NCI-H2107 (cell line): ENCODE data around the gene SLC2A6.

ENCODE experiments used
- DNase-seq: peaks from one replicate; lab custom pipeline; 2025; lab: John Stamatoyannopoulos, UW

The SLC2A6 gene

DNA sequence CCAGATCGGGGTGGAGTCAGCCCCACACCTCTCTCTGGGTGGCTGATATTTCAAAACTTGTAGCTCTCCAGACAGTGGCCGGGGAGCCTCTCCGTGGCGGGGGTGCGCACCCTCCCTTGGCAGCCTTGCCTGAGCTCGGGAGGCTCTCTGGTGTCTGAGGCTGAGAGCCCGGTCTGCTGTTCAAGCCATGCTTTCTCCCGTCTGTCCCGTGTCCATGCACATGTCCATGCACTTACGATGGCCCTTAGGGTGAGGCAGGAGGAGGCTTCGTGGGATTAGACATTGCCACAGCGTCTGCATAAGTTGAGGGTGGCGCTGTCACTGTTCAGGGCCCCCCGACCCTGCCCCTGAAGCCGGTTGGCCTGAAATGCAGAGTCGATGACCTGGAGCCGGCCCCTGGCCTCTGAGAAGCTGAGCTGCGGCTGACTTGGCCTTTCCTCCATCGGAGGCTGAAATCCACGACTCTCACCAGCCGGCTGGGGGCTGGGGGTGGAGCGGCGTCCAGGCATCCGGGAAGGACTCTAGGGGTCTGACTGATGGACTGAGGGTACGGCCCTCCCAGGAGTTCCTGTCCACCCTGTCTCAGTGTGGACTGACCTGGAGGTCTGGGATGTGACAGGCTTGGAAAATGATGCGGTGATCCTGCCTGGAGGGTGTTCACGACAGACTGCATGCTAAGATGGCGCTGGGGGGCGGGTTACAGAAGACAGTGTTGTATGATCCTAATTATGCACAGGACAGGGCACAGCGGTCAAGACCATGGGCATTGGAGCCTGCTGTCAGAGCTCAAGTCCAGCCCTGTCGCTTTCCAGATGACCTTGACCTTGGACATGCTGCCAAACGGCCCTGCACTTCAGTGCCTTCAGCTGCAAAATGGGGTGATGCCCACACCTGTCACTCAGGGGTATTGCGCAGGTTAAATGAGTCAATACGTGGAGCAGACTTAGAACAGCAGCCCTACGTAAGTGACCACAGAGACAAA is 18.3 kb upstream of the SLC2A6 start:
- no peak for DNase-seq

DNA sequence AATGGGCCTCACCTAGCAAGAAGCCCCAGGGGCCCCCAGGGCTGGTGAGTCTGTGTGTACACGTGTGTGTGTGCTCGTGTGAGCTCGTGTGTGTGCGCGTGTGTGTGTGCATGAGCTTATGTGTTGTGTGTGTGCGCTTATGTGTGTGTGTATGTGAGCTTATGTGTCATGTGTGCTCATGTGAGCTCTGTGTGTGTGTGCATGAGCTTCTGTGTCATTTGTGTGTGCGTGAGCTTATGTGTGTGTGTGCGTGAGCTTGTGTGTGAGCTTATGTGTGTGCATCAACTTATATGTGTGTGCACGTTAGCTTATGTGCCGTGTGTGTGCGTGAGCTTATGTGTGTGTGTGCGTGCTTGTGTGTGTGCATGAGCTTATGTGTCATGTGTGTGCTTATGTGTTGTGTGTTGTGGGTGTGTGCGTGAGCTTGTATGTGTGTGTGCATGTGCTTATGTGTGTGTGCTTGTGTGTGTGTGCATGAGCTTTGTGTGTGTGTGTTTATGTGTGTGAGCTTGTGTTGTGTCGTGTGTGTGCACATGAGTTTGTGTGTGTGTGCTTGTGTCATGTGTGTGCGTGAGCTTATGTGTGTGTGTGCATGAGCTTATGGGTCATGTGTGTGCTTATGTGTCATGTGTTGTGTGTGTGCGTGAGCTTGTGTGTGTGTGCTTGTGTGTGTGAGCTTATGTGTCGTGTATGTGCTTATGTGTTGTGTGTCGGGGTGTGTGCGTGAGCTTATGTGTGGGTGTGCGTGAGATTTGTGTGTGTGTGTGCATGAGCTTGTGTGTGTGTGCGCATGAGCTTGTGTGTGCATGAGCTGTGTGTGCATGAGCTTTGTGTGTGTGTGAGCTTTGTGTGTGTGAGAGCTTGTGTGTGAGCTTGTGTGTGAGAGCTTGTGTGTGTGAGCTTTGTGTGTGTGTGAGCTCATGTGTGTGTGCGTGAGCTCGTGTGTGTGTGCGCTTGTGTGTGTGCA is 16.7 kb upstream of the SLC2A6 start:
- no peak for DNase-seq

DNA sequence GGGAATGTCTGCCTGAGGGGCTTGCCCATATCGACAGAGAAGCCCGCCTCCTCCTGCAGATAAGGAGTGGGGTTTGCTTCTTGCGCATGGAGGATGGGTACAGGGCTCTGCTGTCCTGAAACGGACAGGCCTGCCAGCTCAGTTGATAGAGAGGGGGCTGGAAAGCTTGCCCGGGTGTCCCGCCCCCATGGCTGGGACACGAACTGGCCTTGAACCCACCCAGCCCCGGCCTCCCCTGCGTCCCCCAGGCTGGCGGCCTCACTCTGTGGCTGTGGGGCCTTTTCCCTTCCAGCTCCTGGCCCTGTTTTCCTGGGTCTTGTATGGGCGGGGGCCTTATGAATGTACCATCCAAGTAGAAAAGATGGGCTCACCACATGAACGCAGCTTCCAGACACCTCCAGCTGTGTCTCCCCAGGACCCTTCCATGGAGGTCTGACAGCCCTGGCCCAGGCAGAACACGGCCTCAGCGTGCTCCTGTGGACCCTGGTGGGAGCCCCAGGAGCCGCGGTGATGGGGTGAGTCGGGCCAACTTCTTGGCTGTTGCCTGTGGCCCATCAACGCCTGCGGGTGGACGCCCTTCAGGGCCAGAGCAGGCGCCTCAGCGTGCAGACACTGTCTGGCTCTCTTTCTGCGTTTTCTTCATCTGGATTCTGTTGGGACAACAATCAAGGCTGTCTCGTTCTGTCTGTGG is 15.9 kb upstream of the SLC2A6 start:
- DNase-seq, result no peak

DNA sequence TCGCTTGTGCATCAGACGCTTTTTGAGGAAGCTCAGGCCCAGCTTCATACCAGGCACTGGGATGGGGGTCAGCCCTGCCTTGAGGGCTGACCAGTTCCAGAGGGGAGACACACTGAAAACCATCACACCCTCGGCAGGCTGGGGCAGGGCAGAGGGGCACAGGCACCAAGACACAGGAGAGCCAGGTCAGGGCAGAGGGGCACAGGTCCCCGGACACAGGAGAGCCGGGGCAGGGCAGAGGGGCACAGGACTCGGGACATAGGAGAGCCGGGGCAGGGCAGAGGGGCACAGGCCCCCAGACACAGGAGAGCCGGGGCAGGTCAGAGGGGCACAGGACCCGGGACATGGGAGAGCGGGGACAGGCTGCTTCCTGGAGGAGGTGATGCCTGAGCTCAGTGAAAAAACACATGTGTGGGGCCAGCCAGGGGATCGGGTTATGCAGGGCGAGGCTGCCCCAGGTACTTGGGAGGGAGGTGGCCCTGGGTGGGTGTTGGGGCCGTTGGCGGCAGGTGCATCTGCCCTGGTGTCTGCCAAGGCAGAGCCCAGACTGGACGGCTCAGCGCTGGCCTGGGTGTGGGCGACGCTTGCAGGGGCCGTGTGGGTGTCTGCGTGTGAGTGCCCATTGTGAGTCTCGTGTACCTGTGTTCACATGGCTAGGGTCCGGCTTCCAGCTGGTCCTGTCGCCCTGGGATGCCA is 15.1 kb upstream of the SLC2A6 start:
- DNase-seq, result no peak

DNA sequence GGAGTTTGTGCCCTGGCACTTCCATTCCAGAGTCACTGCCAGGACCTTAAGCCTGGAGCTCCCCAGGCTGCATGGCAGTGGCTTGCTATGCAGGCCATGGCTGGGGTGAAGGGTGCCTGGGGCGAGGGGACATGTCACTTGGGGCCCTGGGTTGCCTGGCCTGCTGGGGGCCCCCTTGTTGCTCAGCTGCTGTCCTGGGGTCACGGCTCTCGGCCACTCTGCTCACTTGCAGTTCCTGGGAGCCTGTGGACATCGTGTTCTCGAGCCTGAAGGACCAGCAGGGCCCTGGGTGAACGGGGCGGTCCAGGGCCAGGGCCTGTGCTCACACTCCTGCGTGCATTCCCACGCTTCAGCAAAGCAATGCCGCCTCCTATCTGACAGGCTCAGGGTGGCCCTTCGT is 14.5 kb upstream of the SLC2A6 start:
- DNase-seq, result no peak

DNA sequence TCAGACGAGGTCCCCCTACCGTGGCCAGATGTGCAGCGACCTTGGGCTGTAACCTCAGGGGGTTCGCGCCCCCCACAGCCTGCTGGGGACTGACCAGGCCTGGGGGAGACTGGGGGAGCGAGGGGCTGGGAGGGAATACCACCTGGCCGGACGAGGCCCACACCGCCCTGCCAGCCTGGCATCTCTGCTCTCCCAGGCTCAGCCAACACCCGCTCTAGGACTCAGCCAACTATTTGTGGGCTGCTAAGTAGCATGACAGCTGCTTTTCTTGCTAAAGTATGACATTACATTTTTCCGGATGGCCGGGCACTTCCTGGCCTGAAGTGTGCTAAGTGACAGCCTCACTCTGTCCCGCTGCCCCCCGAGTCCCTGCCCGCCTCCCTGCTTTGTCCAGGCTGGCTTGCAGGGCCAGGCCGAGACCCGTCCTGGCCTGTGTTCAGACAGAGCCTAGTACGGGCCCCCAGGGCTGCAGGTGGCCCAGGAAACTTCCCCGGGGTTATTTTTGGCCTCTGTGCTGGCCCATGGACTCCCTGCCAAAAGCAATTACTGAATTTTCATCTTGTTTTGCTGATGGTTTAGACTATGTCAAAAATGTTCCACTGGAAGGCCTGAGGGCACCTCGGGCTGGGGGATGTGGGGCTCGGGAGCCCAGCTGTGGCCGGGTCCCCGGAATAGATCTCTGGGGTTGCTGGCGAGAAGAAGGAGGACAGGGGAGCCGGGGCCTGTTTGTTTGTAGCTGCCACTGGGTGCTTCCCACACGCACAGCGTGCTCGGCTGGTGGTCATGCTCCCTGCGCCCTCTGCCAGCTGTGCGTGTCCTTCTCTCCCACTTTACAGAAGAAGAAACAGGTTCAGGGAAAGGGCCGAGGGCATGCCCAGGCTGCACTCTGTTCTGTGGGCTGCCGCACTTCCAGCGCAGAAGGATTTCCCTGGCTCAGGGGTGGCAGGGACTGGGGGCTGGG is 13.4 kb upstream of the SLC2A6 start:
- DNase-seq, result no peak

DNA sequence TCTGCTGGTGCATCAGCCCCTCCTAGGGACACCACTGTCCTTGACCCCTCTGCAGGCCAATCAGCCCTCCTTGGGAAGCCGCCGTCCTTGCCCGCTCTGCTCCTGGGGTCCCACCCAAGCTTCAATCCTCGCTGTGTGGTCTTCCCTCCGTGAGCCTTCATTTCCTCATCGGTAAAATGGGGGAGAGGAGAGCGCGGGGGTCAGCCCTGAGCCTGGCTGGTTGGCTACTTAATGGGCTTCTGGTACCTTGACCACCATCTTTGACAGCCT is 12.7 kb upstream of the SLC2A6 start:
- DNase-seq, result no peak

DNA sequence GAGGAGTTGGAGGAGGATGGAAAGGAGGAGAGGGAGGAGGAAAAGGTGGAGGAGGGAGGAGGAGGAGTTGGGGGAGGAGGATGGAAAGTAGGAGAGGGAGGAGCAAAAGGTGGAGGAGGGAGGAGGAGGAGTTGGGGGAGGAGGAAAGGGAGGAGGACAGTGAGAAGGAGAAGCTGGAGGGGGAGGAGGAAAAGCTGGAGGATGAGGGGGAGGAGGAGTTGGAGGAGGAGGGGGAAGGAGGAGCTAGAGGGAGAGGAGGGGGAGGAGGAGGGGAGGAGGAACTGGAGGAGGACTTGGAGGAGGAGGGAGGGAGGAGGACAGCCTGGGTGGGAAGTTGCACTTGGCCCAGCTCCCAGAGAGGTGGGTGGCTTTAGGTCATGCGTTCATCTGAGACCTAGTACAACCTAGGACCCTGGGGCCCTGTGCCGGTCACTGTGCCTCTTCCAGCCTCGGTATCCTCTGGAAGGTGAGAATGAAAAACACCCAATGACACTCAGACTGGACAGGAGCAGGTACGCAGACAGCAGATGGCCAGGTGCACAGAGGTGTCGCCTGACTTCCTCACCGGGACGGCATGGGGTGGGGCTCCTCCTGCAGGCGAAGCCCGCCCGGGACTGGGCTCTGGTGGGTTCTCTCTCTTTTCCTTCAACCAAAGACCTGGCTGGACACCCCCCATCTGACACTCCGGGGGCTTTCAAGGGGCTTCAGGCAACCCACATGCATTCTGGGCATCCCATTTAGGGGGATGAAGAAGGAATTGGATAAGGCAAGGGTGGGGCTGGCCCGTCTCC is 12.2 kb upstream of the SLC2A6 start:
- DNase-seq, result no peak

DNA sequence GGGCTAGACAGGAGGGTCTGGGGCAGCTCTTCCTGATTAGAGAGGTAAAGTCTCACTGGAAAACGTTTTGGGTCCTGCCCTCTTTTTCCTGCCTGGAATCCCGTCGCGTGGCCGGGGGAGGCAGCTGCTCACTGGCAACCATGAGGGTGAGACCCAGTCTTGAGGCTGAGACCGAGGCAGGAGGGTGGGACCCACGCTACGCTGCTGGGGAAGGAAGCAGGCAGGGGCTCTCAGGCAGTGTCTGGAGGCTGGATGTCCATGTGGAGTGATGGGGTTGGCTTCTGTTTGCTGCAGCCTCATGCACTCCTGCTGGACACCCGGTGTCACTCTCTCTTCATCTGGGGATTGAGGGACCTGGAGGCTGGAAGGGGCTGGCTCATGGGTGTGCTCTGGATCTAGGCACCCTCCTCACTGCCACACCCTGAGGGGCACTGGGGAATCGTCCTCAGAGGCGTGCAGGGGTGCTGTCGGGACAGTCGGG is 11.3 kb upstream of the SLC2A6 start:
- DNase-seq, result no peak

DNA sequence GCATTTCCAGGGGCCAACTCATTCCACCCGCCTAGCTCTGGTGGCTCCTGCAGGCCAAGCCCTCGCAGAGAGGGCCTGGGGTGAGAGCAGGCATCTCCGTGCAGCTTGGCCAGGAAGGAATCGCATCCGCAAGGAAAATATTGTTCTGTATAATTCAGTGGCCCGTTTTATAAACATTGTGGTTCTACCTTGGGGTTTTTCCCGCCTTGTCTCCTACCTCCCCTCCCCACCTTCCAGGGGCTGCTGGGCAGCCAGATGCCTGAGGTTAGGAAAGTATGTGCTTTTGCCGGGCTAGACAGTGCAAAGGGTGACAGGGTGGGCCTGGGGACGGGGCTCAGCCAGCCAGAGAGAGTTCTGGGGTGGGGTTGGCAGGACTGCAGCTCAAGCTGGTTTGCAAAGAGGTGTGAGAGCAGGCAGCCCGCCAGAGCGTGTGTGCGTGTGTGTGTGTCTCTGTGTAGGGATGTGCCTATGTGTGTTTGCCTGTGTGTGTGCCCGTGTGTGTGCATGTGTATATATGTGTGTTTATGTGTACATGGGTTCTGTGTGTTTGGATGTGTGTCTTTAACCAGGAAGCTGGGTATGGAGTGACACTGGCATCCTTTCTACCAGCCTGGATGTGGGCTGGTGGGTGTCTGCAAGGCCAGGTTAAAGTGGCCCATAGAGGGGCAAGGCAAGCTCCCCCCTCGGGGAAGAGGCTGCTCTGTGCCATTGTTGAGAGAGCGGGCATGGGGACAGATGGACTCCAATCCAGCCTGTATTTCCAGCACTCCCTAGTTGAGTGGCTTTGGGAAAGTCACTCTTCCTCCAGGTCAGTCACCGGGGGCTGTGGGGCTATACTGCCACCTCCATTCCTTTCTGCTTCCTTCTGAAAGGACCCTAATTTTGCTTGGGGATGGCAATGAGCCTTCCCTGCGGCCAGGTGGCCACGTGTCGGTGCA is 10.6 kb upstream of the SLC2A6 start:
- no peak for DNase-seq

DNA sequence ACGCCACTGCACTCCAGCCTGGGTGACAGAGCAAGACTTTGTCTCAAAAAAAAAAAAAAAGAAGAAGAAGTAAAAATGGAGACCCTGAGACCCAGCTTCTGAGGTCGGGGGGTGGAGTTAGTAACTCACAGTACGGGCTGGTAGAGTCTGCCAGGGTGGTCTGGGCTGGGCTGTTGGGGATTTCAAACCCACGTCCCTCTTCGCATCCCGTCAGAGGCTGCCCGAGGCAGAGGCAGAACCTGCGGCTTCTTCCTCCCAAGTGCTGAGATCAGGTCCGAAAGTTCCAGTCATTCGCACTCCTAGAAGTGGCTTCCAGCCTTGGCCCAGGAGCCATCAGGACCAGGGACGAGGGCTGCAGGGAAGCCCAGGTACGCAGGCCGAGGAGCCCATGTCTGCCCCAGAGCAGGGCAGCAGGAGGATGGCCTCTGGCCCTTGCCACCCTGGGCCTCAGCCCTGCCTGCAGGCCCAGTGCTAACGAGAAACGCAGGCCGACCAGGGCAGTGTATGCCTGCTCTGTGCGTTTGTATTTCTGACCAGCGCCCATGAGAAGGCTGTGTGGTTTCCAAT is 9.9 kb upstream of the SLC2A6 start:
- DNase-seq, result no peak

DNA sequence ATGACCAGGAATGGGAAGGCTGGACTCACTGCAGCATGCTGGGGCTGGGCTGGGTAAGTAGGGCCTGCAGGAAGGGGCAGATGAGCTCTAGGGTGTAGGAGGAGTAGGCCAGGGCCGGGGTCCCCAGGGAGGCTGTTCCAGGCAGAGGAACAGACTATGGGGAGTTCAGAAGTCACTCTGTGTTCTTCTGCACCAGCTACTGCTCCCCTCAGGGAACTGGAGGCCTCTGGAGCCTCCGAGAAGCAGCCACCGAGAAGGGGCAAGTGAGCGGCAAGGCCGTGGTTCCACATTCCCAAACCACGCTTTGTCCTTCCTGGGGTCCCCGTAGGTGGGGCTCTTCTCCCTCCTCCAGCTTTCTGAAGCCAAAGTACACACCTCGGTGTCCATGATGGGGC is 8.4 kb upstream of the SLC2A6 start:
- DNase-seq, result no peak

DNA sequence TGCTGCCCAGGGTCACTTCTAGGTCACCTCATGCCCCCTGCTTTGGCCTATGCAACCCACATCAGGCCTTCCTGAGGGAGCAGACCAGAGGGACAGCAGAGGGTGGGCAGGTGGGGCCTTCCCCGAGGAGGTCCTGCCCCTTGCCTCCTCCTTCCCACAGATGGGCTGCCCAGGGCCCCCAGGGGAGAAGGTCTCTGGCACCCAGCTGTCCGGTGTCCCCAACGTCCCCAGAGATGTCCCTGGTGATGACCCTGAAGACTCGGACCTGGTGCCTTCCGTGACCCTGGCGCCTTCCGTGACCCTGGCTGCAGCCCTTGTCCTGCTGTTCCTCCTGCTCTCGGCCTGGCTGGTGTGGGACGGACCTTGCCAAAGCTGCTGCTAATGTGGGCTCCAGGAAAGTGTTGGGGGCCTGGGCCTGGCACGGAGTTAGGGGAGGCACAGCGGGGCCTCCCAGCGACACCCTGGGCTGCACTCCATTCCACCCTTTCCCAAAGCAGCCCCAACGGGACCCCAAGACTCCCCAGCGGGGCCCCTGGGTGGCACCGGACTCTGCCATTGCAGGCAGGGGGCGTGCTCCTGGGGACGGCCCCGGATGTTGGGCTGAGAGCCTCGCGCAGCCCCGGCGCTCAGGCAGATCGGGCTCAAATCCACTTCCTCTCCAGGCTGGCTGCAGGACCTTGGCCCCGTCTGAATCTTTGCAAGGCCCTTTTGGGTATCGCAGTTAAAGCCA is 6.8 kb upstream of the SLC2A6 start:
- DNase-seq, result no peak

DNA sequence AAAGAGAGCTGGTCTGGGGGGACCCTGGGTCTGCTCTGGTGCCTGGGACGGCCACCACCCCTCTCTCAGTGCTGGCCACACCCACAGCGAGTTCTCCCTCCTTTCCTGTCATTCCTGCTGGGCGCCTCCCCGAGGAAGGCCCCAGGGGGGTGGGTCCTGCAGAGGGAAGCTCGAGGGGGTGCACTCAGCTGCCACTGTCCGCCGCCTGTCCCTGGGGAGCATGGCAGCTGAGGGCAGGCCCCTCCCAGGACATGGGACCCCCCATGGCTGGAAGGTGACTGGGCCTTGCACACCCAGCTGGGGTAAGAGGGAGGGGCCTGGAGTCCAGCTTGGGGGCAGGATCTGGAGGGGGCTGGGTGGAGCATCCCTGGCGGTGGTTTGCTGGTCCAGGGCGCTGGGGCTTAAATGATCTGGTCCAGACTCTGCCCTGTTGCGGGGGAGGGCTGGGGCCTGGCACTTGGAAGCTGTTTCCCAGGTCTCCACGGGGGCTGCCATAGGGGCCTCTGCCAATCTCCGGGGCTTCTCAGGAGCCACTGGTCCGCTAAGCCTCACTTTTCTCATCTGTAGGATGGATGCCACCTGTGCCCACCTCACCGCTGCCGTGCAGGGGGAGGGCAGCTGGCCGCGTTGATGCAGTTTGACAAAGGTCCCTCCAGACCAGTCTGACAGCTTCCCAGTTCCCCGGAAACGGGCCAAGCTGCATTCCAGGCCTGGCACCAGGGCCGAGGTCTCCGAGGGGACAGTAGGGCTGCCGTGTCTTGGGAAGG is 6.0 kb upstream of the SLC2A6 start:
- no peak for DNase-seq

DNA sequence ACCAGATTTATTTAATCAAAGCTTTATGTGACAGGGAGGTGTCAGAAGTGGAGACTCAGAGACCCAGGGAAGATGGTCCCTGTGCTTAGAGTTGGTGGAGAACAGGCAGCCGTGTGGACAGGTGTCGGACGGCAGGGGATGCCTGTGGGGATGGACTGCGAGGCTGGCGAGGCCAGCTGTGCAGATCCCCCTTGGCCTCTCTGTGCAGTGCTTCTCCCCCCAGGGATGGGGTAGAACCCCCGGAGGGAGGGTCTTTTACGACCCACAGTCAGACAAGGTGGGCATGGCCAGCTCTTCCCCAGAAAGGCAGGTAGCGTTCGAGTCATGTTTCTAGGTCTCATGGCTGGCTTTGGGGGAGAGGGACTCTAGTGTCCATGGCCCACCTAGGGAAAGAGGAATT is 4.7 kb upstream of the SLC2A6 start:
- DNase-seq, result no peak

DNA sequence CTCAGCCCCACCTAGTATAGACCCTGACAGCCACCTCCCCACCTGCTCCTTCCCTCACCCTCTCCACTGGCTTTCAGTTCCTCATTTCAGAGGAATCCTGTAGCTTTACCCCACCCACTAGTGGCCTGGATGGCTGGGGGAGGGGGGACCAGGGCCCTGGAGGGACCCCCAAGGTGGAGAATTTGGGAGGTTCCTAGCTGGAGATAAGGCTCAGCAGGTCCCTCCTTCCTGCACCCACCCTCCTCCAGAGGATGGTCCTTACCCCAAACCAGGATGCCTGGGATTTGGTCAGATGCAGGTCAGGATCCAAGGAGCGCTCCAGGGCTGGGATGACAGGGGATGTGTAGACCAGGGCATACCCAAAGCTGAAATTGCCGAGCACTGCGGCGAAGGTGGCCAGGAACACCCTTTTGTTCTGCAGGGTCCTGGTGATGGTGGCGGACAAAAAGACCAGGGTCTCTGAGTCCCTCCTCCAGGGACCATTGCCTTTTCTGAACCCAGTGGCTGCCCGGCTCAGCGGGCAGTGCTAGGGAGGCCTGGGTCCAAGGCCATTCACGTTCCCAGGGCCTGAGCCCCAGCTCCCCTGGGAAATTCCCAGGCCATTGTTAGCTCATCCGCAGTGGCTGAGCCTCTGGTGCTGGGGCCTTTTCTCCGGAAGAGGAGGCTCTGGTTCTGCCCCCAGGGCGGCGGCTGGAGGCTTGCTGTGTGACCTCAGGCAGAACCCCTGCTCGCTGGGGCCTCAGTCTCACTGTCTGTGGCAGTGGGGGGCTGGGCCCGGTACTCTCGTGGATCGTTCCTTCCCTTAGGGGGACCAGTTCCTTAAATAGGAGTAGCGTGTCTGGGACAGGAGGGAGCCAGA is 678 bp downstream of the SLC2A6 start:
- no peak for DNase-seq
